ENCODE measurements around the gene ARCN1.
A peak's percentile ranks its signal among the peaks of the same experiment; 100 is the strongest.

Gene ARCN1

GRCh38 chr11:118572061-118572980, at the start of gene ARCN1:
TSS of gene ARCN1 (plus strand) at chr11:118572409. CDS start at chr11:118572548, 139 bp downstream.
- Histone ChIP-seq H3K27ac (ENCODE audit: low read depth, low read length) (peak within 1 kb of the TSS; percentile 94), H3K4me1 (ENCODE audit: insufficient read depth, low read length) (peaks cover 15% of the 10 kb centered on the region), H3K36me3 (ENCODE audit: insufficient read depth, low read length) (no peaks in the 10 kb centered on the region), H3K4me3 (ENCODE audit: low read depth in 1 of 2, low read length in 2 of 2) (peak within 1 kb of the TSS; percentile 68 to 97), H3K9ac (ENCODE audit: low read length) (peak within 1 kb of the TSS; percentile 69), H3K9me3 (ENCODE audit: low read length) (no peaks in the 10 kb centered on the region), H3K27me3 (ENCODE audit: control insufficient read depth in 1 of 2, insufficient read depth in 2 of 2, low read length in 2 of 2) (no peaks in the 10 kb centered on the region)

GRCh38 chr11:118522571-118523072, 49.6 kb upstream of the ARCN1 start:
- Histone ChIP-seq H3K36me3 (ENCODE audit: insufficient read depth, low read length) (peaks cover 60% of the 10 kb centered on the region), H3K27ac (ENCODE audit: low read depth, low read length) (no peak overlapping the region), H3K27me3 (ENCODE audit: control insufficient read depth in 1 of 2, insufficient read depth in 2 of 2, low read length in 2 of 2) (no peaks in the 10 kb centered on the region), H3K4me3 (ENCODE audit: low read depth in 1 of 2, low read length in 2 of 2) (no peak overlapping the region), H3K4me1 (ENCODE audit: insufficient read depth, low read length) (peaks cover 7% of the 10 kb centered on the region), H3K9ac (ENCODE audit: low read length) (no peak overlapping the region), H3K9me3 (ENCODE audit: low read length) (no peaks in the 10 kb centered on the region)

GRCh38 chr11:118524356-118524755, 47.9 kb upstream of the ARCN1 start:
- Histone ChIP-seq H3K36me3 (ENCODE audit: insufficient read depth, low read length) (peaks cover 49% of the 10 kb centered on the region), H3K9me3 (ENCODE audit: low read length) (no peaks in the 10 kb centered on the region), H3K9ac (ENCODE audit: low read length) (no peak overlapping the region), H3K27ac (ENCODE audit: low read depth, low read length) (no peak overlapping the region), H3K27me3 (ENCODE audit: control insufficient read depth in 1 of 2, insufficient read depth in 2 of 2, low read length in 2 of 2) (no peaks in the 10 kb centered on the region), H3K4me3 (ENCODE audit: low read depth in 1 of 2, low read length in 2 of 2) (no peak overlapping the region), H3K4me1 (ENCODE audit: insufficient read depth, low read length) (peaks cover 15% of the 10 kb centered on the region)

- H3K9me3 ChIP-seq (ENCODE audit: low read length): no peaks in the 10 kb centered on the region
- no peak overlapping the region for H3K4me3 ChIP-seq (ENCODE audit: low read depth in 1 of 2, low read length in 2 of 2)
- H3K4me1 ChIP-seq (ENCODE audit: insufficient read depth, low read length): peaks cover 21% of the 10 kb centered on the region
- peaks cover 44% of the 10 kb centered on the region for H3K36me3 ChIP-seq (ENCODE audit: insufficient read depth, low read length)
- H3K27ac ChIP-seq (ENCODE audit: low read depth, low read length): no peak overlapping the region
- H3K9ac ChIP-seq (ENCODE audit: low read length): no peak overlapping the region
- H3K27me3 ChIP-seq (ENCODE audit: control insufficient read depth in 1 of 2, insufficient read depth in 2 of 2, low read length in 2 of 2): no peaks in the 10 kb centered on the region
Measured at GRCh38 chr11:118524757-118525470, 47.3 kb upstream of the ARCN1 start.

- Histone ChIP-seq H3K4me1 (ENCODE audit: insufficient read depth, low read length) (peaks cover 28% of the 10 kb centered on the region), H3K27me3 (ENCODE audit: control insufficient read depth in 1 of 2, insufficient read depth in 2 of 2, low read length in 2 of 2) (no peaks in the 10 kb centered on the region), H3K36me3 (ENCODE audit: insufficient read depth, low read length) (peaks cover 26% of the 10 kb centered on the region), H3K4me3 (ENCODE audit: low read depth in 1 of 2, low read length in 2 of 2) (no peak overlapping the region), H3K9ac (ENCODE audit: low read length) (no peak overlapping the region), H3K27ac (ENCODE audit: low read depth, low read length) (no peak overlapping the region), H3K9me3 (ENCODE audit: low read length) (no peaks in the 10 kb centered on the region)
Measured at GRCh38 chr11:118526688-118527087, 45.5 kb upstream of the ARCN1 start.

GRCh38 chr11:118527109-118527508, 45.1 kb upstream of the ARCN1 start, which contains the start of gene TTC36:
TSS of gene TTC36 (plus strand) at chr11:118527474. CDS start at chr11:118527495, 21 bp downstream.
- Histone ChIP-seq H3K9me3 (ENCODE audit: low read length) (no peaks in the 10 kb centered on the region), H3K36me3 (ENCODE audit: insufficient read depth, low read length) (peaks cover 22% of the 10 kb centered on the region), H3K4me1 (ENCODE audit: insufficient read depth, low read length) (peaks cover 30% of the 10 kb centered on the region), H3K27ac (ENCODE audit: low read depth, low read length) (no peak within 1 kb of the TSS), H3K27me3 (ENCODE audit: control insufficient read depth in 1 of 2, insufficient read depth in 2 of 2, low read length in 2 of 2) (no peaks in the 10 kb centered on the region), H3K9ac (ENCODE audit: low read length) (no peak within 1 kb of the TSS), H3K4me3 (ENCODE audit: low read depth in 1 of 2, low read length in 2 of 2) (no peak within 1 kb of the TSS)

- peaks cover 14% of the 10 kb centered on the region for H3K36me3 ChIP-seq (ENCODE audit: insufficient read depth, low read length)
- H3K4me1 ChIP-seq (ENCODE audit: insufficient read depth, low read length): peaks cover 23% of the 10 kb centered on the region
- H3K27me3 ChIP-seq (ENCODE audit: control insufficient read depth in 1 of 2, insufficient read depth in 2 of 2, low read length in 2 of 2): no peaks in the 10 kb centered on the region
- no peak overlapping the region for H3K27ac ChIP-seq (ENCODE audit: low read depth, low read length)
- H3K4me3 ChIP-seq (ENCODE audit: low read depth in 1 of 2, low read length in 2 of 2): no peak overlapping the region
- H3K9me3 ChIP-seq (ENCODE audit: low read length): no peaks in the 10 kb centered on the region
- no peak overlapping the region for H3K9ac ChIP-seq (ENCODE audit: low read length)
Measured at GRCh38 chr11:118528511-118528910, 43.7 kb upstream of the ARCN1 start.

GRCh38 chr11:118529584-118530175, 42.5 kb upstream of the ARCN1 start:
- Histone ChIP-seq H3K27ac (ENCODE audit: low read depth, low read length) (no peak overlapping the region), H3K9me3 (ENCODE audit: low read length) (no peaks in the 10 kb centered on the region), H3K9ac (ENCODE audit: low read length) (no peak overlapping the region), H3K4me1 (ENCODE audit: insufficient read depth, low read length) (peaks cover 23% of the 10 kb centered on the region), H3K36me3 (ENCODE audit: insufficient read depth, low read length) (peaks cover 11% of the 10 kb centered on the region), H3K4me3 (ENCODE audit: low read depth in 1 of 2, low read length in 2 of 2) (peak overlapping the region; percentile 69 to 70), H3K27me3 (ENCODE audit: control insufficient read depth in 1 of 2, insufficient read depth in 2 of 2, low read length in 2 of 2) (no peaks in the 10 kb centered on the region)

- Histone ChIP-seq H3K27me3 (ENCODE audit: control insufficient read depth in 1 of 2, insufficient read depth in 2 of 2, low read length in 2 of 2) (no peaks in the 10 kb centered on the region), H3K4me3 (ENCODE audit: low read depth in 1 of 2, low read length in 2 of 2) (peak overlapping the region; percentile 69 to 70), H3K9ac (ENCODE audit: low read length) (no peak overlapping the region), H3K9me3 (ENCODE audit: low read length) (no peaks in the 10 kb centered on the region), H3K4me1 (ENCODE audit: insufficient read depth, low read length) (peaks cover 23% of the 10 kb centered on the region), H3K27ac (ENCODE audit: low read depth, low read length) (peak overlapping the region; percentile 67), H3K36me3 (ENCODE audit: insufficient read depth, low read length) (peaks cover 11% of the 10 kb centered on the region)
Measured at GRCh38 chr11:118530180-118530682, 42.0 kb upstream of the ARCN1 start.

- Histone ChIP-seq H3K27ac (ENCODE audit: low read depth, low read length) (peak within 1 kb of the TSS; percentile 67), H3K9ac (ENCODE audit: low read length) (peak within 1 kb of the TSS; percentile 21), H3K9me3 (ENCODE audit: low read length) (no peaks in the 10 kb centered on the region), H3K27me3 (ENCODE audit: control insufficient read depth in 1 of 2, insufficient read depth in 2 of 2, low read length in 2 of 2) (no peaks in the 10 kb centered on the region), H3K4me3 (ENCODE audit: low read depth in 1 of 2, low read length in 2 of 2) (peak within 1 kb of the TSS; percentile 69 to 70), H3K4me1 (ENCODE audit: insufficient read depth, low read length) (peaks cover 23% of the 10 kb centered on the region), H3K36me3 (ENCODE audit: insufficient read depth, low read length) (peaks cover 11% of the 10 kb centered on the region)
Measured at GRCh38 chr11:118530683-118531596, 41.3 kb upstream of the ARCN1 start, which contains the start of gene TMEM25. TSS of gene TMEM25 (plus strand) at chr11:118531192. CDS start at chr11:118531802, 610 bp downstream.
